HG02884 (cell line): ENCODE measurements around the gene KCNS3.
"Not testable (repeated sequence)": the region's sequence is repeated elsewhere in the genome, so short reads cannot be mapped to it uniquely, and the experiment has no call there.

Experiments
- ATAC-seq: cut with Tn5 transposase; IDR thresholded peaks from one replicate; pipeline ENCODE4 v1.9.1; 2021; ENCODE audit warnings: mild to moderate bottlenecking, moderate library complexity; ENCODE audit not compliant: unreplicated experiment

The KCNS3 gene

DNA sequence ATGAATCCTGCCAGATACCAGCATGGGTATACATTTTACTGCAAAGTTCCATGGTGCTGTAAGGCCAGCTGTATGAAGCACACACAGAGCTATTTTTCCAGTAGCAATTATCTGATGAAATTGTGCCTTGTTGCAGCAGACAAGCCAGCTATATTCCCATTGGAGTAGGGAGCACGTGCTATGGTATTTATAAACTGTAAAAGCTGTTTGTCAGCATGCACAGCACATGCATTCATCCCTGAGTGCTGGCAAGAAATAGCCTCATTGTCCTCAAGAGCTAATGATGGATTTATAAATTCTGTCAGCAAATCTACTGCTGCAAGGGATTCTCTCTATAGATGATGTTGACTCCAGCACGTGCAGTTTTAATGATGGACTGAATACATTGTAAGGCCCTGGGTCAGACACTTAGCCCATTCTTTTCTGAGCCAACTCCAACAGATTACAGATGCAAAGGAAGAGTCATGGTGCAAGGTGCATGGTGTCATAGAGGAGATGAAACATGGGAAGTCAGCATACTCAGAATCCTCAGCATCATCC, 61.7 kb downstream of the KCNS3 start:
- ATAC-seq, result no peak

DNA sequence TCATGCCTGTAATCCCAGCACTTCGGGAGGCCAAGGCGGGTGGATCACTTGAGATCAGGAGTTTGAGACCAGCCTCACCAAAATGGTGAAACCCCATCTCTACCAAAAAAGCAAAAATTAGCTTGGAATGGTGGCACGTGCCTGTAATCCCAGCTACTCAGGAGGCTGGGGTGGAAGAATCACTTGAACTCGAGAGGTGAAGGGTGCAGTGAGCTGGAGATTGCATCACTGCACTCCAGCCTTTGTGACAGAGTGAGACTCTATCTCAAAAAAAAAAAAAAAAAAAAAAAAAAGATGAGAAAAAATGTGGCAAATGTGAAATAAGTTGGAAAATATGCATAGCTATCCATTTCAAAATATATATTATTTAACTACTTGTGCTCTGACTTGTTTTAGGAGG, 65.0 kb downstream of the KCNS3 start:
- no peak for ATAC-seq

DNA sequence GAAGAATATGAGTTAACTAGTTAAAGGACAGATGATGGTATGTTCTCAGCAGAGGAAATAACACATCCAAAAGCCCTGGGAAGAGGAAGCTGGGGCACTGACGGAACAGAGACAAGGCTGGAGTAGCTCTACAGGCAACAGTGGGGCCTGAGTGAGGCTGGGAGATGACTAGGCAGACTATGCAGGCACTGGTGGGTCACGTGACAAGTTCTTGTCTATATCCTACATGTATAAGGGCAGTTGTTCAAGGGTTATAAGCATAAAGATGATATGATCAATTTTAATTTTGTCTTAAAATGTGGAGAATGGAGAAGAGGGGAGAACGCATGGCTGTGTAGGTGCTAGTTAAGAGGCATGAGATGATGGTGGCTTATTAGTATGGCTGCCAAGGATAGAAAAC, 68.6 kb downstream of the KCNS3 start:
- no peak for ATAC-seq

DNA sequence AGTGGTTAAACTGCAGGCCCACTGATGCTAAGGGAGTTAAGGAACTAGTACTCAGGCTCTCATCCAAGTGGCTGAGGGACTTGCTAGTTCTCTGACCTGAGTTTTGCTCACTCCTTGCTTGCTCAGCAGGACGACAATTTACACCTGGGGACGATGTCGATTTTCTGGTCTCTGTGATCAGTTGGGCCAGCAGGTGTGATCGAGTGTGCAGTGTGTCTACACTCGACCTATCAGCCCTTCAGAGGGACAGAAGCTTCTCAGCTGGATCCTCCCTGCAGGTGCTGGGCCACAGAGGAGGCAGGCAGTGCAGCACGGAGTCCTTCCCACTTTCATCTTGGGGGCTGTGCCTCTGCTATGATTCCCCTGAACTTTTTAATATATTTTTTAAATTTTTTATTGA, 71.5 kb downstream of the KCNS3 start:
- ATAC-seq, result no peak

DNA sequence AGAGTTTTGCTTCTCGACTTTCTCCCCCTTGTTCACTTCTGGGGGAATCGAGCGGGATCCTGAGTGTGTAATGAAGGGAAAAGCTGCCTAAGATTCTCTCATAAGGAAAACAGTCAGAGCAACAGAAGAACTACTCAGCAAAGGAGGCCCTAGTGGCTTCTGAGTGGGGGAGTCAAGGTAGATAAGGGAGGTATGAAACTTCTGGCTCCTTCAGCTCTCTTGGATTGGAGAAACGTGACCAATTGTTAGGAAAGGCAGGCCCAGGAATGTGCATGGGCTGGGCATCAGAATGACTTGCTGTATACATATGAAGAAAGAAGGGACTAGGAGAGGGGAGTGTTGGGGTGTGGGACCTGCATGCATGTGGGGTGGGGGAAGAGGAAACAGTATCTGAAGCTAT, 73.1 kb downstream of the KCNS3 start:
- ATAC-seq, result no peak

DNA sequence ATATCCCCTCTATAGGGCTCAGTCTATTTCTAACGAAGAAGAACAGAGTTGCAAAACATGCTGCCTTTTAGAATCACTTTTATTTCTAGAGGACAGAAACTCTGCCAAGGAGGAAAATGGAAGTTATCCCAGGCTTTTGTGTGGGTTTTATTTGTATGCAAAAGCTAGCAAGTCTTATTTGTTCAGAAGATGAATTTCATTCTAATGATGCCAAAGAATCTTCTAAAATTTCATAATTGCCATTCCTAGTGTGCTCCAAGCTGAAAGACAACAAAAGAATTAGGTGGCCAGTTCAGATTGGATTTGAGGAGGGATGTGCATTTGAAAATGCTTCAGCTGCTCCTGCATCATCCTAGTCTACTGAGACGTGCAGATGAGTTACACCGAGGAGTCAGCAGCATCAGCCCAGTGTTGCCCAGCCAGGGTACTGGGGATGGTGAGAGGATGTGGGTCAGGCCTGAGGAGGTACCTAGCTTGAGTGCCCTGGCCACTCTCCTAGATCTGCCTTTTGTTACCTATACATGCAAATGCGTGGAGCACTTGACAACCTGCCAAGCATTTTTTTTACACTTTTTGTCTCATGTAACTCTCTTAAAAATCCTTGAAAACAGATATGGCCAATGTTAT, 80.1 kb downstream of the KCNS3 start:
- no peak for ATAC-seq

DNA sequence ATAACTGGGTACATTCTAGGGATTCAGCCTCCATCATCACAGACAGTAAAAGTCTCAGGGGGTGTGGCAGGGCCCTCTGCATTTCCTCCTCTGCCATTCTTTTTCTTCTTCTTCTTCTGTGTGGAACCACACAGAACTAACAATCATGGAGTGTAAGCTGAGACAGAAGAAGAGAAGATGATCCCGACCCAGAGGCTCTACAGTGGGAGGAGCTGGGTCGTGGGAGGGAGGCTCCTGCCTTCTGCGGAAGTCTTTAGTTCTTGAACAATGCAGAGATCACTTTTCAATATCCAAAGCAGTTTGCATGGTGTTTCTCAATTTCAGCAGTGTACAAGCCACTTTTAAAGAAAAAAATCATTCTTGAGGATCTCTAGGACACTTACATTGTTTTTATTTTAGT, 80.9 kb downstream of the KCNS3 start:
- ATAC-seq, result no peak

DNA sequence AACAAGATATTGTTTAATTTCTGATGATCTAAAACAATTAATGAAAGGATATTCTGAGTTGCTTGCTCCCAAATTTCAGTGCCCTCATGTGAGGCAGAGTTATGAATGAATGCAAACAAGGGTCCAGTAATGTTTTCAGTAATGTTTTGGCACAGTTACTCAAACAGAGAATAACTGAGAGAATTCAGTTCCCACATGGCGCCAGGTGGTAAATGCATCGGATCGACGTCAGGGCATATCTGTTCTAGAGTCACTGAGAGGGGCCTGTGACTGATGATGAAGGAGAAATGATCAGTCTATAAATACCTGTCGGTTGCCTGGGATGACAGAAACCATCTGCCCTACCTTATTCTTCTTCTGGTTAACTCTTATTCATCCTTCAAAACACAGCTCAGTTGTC, 81.4 kb downstream of the KCNS3 start:
- ATAC-seq, result no peak

DNA sequence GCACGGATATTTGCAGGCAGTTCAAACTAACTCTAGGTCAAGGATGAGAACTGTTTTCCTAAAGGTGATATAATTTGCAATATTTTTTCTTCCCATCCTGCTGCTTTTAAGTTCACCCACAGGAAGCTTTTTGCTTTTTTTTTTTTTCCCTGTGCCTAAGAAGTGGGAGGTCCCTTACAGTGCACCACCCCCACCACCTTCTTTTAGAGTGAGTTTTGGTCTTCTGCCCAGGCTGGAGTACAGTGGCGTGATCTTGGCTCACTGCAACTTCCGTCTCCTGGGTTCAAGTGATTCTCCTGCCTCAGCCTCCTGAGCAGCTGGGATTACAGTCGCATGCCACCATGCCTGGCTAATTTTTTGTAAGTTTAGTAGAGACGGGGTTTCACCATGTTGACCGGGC, 82.5 kb downstream of the KCNS3 start:
- no peak for ATAC-seq

DNA sequence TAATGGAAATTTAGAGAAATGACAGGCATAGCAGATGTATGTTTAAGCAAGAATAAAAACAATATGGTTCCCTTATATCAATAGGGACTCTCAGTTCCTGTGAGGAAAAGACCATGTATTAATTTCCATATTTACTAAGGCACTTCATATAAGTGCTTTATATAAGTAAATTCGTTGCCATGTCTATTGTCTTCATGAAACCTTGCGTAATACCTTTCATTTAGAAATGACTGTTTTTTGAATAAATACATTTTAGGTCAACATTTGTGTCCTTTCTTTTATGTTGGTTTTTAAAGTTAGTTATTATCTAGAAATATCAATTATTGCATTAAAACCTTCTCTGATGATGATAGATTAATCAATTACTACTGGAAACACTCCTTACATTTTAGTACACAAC, 83.3 kb downstream of the KCNS3 start:
- ATAC-seq, result no peak

DNA sequence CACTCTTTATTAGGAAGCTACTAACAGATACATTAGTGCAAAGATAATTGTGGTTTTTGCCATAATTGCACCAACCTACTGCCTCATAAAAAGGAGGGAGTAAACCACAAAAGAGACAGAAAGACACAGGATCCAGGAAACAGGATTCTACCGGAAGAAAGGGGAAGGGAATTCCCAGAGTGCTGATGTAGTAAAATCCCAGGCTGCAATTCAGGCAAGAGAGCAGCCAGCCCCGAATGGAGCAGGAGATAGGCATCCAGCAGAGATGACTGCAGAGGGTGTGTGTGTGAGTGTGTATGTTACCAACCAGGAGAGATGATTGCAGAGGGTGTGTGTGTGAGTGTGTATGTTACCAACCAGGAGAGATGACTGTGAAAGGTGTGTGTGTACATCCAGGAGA, 84.4 kb downstream of the KCNS3 start:
- ATAC-seq, result no peak

DNA sequence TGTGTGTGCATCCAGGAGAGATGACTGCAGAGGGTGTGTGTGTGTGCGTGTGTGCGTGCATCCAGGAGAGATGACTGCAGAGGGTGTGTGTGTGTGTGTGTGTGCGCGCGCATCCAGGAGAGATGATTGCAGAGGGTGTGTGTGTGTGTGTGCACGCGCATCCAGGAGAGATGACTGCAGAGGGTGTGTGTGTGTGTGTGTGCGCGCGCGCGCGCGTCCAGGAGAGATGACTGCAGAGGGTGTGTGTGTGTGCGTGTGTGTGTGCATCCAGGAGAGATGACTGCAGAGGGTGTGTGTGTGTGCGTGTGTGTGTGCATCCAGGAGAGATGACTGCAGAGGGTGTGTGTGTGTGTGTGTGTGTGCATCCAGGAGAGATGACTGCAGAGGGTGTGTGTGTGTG, 85.1 kb downstream of the KCNS3 start:
- not testable (repeated sequence) for ATAC-seq

DNA sequence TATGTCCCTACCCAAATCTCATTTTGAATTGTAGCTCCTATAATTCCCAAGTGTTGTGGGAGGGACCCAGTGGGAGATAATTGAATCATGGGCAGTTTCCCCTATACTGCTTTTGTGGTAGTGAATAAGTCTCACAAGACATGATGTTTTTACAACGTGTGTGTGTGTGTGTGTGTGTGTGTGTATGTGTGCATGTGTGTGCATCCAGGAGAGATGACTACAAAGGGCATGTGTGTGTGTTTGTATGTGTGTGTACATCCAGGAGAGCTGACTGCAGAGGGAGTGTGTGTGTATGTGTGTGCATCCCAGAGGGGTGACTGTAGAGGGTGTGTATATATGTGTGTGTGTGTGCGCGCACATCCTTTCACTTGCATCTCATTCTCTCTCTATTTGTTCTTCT, 86.7 kb downstream of the KCNS3 start:
- no peak for ATAC-seq

DNA sequence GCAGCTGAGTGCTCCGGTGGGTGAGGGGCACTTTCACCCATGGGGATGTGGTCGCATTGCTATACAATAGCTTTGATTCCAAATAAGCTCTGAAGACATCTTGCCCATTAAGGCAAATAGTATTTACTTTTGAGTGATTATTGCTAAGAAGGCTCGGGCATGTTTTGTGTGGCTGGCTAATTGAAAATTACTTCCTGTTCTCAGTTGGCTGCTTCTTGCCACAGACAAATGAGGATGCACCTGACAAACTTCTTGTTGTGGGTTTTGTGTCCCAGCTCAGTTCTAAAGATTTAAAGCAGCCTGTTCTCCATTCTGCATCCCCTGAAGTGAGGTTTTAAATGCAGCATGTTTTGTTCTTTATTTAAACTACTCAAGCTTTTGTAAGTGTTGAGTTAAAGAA, 88.3 kb downstream of the KCNS3 start:
- no peak for ATAC-seq

DNA sequence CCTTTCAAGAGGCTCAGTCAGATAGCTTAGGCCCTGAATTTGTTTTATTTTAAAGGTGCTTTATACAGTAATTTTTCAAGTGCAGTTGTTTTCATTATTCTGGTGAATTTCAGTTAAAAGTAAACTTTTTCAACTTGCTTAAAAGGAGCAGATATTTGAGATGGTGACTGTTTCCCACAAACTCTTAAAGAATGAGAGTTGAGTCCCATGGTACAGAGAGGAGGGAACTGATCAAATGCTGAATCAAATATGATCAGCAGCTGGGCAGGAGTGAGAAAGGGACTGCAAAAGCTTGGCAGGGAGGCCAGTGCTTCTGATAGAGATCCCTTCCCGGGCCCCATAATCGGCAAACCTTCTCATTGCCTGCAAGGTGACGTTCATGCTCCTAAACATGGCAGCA, 91.2 kb downstream of the KCNS3 start:
- no peak for ATAC-seq

DNA sequence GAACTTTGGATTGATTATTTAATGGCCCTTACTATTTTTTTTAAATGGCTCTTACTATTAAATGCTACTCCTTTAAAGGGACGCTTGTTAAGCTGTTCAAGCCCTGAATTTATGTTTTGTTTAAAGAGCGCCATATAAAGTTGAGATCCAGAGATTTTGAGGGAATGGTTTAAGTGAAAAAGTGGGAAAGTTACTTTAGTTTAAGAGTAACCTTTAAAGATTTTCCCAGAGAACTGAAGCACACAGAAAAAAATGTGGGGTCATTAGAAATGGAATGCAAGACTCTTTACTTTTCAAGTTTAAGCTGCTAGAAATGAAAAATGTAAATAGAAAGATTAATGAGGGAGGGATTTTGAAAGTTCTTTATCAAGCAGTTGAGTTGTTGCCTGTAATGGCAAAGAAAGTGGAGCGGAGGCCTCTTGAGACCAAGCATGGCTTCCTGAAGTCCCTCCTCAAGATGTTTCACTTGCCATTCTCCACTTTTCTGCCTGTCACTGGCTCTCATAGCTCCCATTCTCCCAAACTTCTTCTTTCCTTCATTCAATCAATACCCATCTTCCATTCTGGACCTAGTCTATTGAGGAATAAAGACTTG, 93.2 kb downstream of the KCNS3 start:
- no peak for ATAC-seq

DNA sequence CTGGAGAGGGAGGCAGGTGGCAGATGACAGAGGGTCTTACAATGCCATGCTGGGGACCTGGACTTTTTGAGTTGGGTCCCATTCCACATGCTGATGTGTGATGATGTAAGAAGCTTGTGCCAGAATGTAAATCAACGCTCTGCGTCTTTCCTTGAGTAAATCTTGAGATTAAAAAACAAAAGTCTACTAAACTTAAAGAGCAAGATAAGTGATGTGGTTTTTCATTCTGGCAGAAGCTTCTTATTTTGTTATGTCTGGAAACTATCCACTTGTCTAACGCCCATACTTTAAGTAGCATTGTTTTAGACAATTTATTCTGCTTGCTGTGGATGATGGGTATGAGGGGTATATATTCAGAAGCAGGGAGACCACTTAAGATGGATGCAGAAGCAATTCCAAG, 94.5 kb downstream of the KCNS3 start:
- ATAC-seq, result no peak

DNA sequence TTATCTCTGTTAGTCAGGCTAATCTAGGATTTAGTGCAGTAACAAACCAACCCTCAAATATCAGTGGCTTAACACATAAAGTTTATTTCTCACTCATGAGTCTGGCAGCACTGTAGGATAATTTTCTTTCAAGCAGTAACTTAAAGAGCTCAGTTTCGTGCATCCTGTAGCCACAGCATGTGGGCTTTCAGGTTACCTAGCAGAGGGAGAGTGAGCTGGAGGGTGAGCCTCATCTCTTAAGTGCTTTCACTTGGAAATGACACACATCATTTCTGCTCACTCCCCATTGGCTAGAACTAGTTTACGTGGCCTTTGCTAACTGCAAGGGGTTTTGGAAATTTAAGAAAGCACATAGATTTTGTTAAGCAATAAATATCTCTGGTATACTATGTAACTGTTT, 96.9 kb downstream of the KCNS3 start:
- ATAC-seq, result no peak

DNA sequence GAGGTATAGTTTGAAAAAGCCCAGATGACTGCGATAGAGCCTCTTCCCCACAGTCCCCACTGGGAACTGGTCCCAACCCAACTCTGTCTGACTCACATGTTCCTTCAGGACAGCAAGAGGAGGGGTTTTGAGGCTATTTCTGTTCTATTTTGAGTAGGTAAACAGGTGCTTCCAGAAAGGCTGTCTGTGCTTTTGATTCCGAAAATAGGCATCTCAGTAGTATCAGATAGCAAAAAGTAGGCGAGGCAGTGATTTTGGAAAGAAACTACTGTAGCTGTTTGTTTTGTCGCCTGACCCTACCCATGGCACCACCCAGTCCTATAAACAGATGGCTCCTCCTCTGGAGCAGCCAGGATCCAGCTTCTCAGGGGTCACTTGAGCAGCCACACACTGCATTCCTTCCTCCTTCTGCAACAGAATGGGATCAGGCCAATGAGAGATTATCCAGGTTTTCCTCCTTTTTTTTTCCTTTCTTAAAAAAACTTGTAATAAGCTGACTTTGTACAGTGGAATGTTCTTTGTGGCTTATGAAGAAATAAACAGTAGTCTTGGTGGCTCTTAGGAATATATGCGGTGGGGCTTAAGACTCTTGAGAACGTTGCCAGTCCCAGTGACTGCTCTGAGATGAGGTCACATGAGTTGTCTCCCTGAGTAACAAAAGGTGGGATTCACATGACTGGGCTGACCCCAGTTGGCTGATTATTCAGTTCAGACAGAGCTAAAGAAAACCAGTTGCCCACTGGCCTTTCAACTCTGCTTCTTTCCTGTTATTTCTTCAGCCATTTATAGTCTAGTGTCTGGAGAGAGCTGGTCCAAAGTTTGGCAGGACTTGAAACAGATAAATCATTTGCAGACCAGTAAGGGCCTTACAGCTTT, 98.6 kb downstream of the KCNS3 start:
- ATAC-seq, result no peak

DNA sequence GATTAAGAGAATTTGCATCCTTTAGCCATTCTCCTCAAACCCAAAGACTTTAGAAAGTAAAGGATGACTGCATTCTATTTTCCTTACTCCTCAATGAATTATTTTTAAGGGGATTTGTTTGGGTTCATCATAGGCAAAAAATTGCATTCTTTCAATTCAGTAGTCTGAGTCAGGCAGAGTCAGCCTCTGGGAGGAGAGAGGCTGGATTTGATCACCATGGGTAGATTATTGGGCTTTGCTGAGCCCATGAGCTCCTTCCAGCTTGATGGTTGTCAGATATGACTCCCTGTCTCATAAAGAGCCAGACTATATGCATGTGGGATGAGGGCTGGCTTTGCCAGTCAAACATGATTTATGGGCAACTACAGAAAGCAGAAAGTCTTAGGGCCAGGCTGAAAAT, 101.2 kb downstream of the KCNS3 start:
- ATAC-seq, result no peak

DNA sequence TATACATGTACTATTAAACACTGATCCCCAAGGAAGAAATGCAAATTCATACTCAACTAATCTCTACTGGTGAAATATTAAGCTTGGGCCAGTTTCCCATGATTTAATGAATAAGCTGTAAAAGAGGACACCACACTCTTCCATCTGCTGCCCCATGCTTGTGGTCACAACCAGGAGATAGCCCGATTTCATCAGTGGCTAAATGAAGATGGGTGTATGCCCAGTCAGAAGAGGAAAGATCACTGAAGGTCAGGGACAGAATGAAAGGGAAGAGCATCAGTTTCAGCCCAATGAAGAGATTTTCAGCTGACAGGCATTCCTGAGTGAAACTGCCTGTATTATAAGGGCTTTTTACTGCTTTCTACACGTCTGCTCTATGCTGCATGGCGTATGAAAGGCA, 103.5 kb downstream of the KCNS3 start:
- no peak for ATAC-seq
